ENCODE results near the gene TMEM82.

DNA sequence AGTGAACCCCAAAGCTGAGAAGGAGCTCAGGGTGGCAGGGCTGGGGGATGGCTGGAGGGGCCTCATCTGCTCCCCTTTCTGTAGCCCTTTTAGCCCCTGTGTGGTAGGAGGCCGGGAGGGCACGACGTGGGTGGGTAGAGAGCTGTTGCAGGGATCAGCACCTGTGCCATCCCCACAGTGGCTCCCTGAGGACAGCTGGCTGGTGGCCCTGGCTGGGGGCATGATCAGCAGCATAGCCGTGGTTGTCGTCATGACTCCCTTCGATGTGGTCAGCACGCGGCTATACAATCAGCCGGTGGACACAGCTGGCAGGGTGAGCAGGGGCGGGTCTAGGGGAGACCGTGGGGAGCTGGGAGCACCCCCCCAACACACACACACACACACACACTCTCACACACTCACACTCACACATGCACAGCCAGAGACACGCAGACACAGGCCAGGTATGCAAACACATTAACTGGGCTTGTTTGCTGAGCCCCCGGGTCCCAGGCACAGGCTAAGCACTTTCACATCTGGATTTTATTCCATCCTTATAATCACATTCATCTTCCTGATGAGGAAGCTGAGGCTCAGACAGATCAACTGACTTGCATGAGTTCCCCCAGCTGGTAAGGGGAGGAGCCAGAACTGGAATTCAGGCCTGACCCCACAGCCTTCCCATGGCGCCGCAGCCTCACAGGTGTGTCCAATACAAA, 3.7 kb upstream of the TMEM82 start:
- TF ChIP-seq, protein P1, sequence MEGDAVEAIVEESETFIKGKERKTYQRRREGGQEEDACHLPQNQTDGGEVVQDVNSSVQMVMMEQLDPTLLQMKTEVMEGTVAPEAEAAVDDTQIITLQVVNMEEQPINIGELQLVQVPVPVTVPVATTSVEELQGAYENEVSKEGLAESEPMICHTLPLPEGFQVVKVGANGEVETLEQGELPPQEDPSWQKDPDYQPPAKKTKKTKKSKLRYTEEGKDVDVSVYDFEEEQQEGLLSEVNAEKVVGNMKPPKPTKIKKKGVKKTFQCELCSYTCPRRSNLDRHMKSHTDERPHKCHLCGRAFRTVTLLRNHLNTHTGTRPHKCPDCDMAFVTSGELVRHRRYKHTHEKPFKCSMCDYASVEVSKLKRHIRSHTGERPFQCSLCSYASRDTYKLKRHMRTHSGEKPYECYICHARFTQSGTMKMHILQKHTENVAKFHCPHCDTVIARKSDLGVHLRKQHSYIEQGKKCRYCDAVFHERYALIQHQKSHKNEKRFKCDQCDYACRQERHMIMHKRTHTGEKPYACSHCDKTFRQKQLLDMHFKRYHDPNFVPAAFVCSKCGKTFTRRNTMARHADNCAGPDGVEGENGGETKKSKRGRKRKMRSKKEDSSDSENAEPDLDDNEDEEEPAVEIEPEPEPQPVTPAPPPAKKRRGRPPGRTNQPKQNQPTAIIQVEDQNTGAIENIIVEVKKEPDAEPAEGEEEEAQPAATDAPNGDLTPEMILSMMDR (IDR thresholded peaks at IDR 0.05 in 8 of 11, conservative IDR thresholded peaks at IDR 0.05 in 3 of 11), result no peak
- no peak for TF ChIP-seq POLR2A (IDR thresholded peaks at IDR 0.05)

All from spleen (tissue), 7 donors.